HCT116 (cell line): ENCODE data around the gene ARMH4. TPM values are rescaled to one million over a fixed set of nuclear protein-coding genes. Genes with fewer than 3 reads are reported as not detected.

ENCODE experiments used
- ATAC-seq: fragments of 200-7000 bp; cut with Tn5 transposase; 2 replicates; pipeline ENCODE4 v1.9.1; 2020; ENCODE audit warnings: mild to moderate bottlenecking, moderate library complexity
- BruUV-seq: library from RNA; stranded (reverse); fragments of 400-500 nt; replicated peaks from 2 replicates; lab custom pipeline; 2021; lab: Mats Ljungman, UMichigan
- CTCF ChIA-PET: fragments of 300-600 bp; sonication (Branson Sonifier 250); formaldehyde crosslinking; loops from one replicate; lab custom pipeline; 2021; ENCODE audit warnings: antibody characterized with exemption; lab: Charles Lee
- POLR2A ChIA-PET: fragments of 300-600, 350-600 bp; sonication (Branson Sonifier 250); formaldehyde crosslinking; loops from one replicate; lab custom pipeline; 2021; ENCODE audit warnings: antibody characterized with exemption; lab: Charles Lee
- RAD21 ChIA-PET, 2 experiments: fragments of 300-600 bp; sonication (Branson Sonifier 250); formaldehyde crosslinking; loops; one replicate each; lab custom pipeline; 2023; ENCODE audit warnings: low total read pairs in 2 of 2; ENCODE audit not compliant: uncharacterized antibody in 2 of 2, unreplicated experiment in 2 of 2, low non-redundant PET in 1 of 2; lab: Charles Lee
- DNase-seq: peaks from one replicate; pipeline ENCODE4 v3.0.0-alpha.2; 2010; ENCODE audit warnings: low read depth, low spot score
- H2AFZ ChIP-seq: fragments of 200-600 bp; shearing (Covaris generic), sonication (generic); 2 replicates; pipeline ENCODE4 v1.6.1; 2017; ENCODE audit warnings: low read depth, mixed run types, mixed read lengths, antibody characterized with exemption, low read length; ENCODE audit not compliant: poor library complexity, severe bottlenecking
- H3K27ac ChIP-seq: 2 replicates; pipeline ENCODE4 v1.5.1; 2012; ENCODE audit warnings: low read depth, low read length
- H3K27me3 ChIP-seq: fragments of 200-600 bp; sonication (generic); 2 replicates; pipeline ENCODE4 v1.6.1; 2016; ENCODE audit warnings: mixed run types, low read length, mixed read lengths; ENCODE audit not compliant: insufficient read depth
- H3K36me3 ChIP-seq, 2 experiments: fragments of 200-500 bp in 1 of 2; fragments of 200-600 bp in 1 of 2; sonication (Bioruptor generic) in 1 of 2; sonication (generic) in 1 of 2; 2 replicates each; pipeline versions ENCODE4 v1.5.1 to v1.6.1; 2014 to 2016; ENCODE audit warnings: low read length in 2 of 2, inconsistent platforms in 1 of 2, mixed read lengths in 1 of 2, mixed run types in 1 of 2; ENCODE audit not compliant: insufficient read depth in 2 of 2, control insufficient read depth in 1 of 2
- H3K4me1 ChIP-seq, 2 experiments: fragments of 200-600 bp in 1 of 2; sonication (generic) in 1 of 2; 2 replicates each; pipeline versions ENCODE4 v1.5.1 to v1.6.1; 2012 to 2017; ENCODE audit warnings: low read length in 2 of 2, inconsistent platforms in 1 of 2, mild to moderate bottlenecking in 1 of 2, mixed read lengths in 1 of 2, mixed run types in 1 of 2, moderate library complexity in 1 of 2; ENCODE audit not compliant: insufficient read depth in 2 of 2, control insufficient read depth in 1 of 2
- H3K4me2 ChIP-seq: fragments of 200-600 bp; sonication (generic); 2 replicates; pipeline ENCODE4 v1.6.1; 2017; ENCODE audit warnings: mixed run types, low read length, mixed read lengths
- H3K4me3 ChIP-seq, 2 experiments: fragments of 200-600 bp in 1 of 2; sonication (generic) in 1 of 2; replicated peaks in 1 of 2; 2 replicates each; pipeline ENCODE4 v1.5.1; 2011 to 2016; ENCODE audit warnings: low read length in 2 of 2, control low read depth in 1 of 2, low read depth in 1 of 2, mild to moderate bottlenecking in 1 of 2, mixed read lengths in 1 of 2, mixed run types in 1 of 2
- H3K79me2 ChIP-seq: fragments of 200-600 bp; sonication (generic); 2 replicates; pipeline ENCODE4 v1.6.1; 2017; ENCODE audit warnings: mild to moderate bottlenecking, mixed run types, low read length, moderate library complexity, mixed read lengths; ENCODE audit not compliant: insufficient read depth
- H3K9ac ChIP-seq: fragments of 200-600 bp; sonication (generic); 2 replicates; pipeline ENCODE4 v1.6.1; 2016; ENCODE audit warnings: low read length, mixed read lengths
- H3K9me2 ChIP-seq: fragments of 200-600 bp; sonication (generic), shearing (Covaris generic); 2 replicates; pipeline ENCODE4 v1.6.1; 2017; ENCODE audit warnings: mixed run types, mild to moderate bottlenecking, moderate library complexity; ENCODE audit not compliant: insufficient read depth
- H3K9me3 ChIP-seq, 2 experiments: fragments of 200-500 bp in 1 of 2; fragments of 200-600 bp in 1 of 2; sonication (Bioruptor generic) in 1 of 2; sonication (generic) in 1 of 2; 2 replicates each; pipeline ENCODE4 v1.6.1; 2014 to 2017; ENCODE audit warnings: low read length in 2 of 2, mixed read lengths in 2 of 2, inconsistent platforms in 1 of 2, low read depth in 1 of 2, mild to moderate bottlenecking in 1 of 2, mixed run types in 1 of 2, moderate library complexity in 1 of 2; ENCODE audit not compliant: control insufficient read depth in 1 of 2, insufficient read depth in 1 of 2
- H4K20me1 ChIP-seq: fragments of 200-600 bp; sonication (generic), shearing (Covaris generic); 2 replicates; pipeline ENCODE4 v1.6.1; 2017; ENCODE audit warnings: mixed run types, mild to moderate bottlenecking, moderate library complexity; ENCODE audit not compliant: insufficient read depth
- CEBPB ChIP-seq: IDR thresholded peaks from 2 replicates; pipeline ENCODE4 v1.6.1; 2012; ENCODE audit warnings: low read depth
- CTCF ChIP-seq, 3 experiments: fragments of 200-600 bp in 1 of 3; sonication (generic) in 1 of 3; IDR thresholded peaks in 2 of 3; conservative IDR thresholded peaks in 1 of 3; 2 replicates each; pipeline ENCODE4 v1.5.1; 2012 to 2017; ENCODE audit warnings: low read depth in 2 of 3, low read length in 2 of 3, antibody characterized with exemption in 1 of 3, borderline replicate concordance in 1 of 3, control low read depth in 1 of 3, mild to moderate bottlenecking in 1 of 3, mixed read lengths in 1 of 3, mixed run types in 1 of 3, moderate library complexity in 1 of 3; ENCODE audit not compliant: insufficient read depth in 1 of 3
- EGR1 ChIP-seq: IDR thresholded peaks from 2 replicates; pipeline ENCODE4 v1.6.1; 2012; ENCODE audit warnings: low read depth
- ELF1 ChIP-seq: IDR thresholded peaks from 2 replicates; pipeline ENCODE4 v1.6.1; 2012; ENCODE audit warnings: low read depth, borderline replicate concordance
- FOSL1 ChIP-seq: IDR thresholded peaks from 2 replicates; pipeline ENCODE4 v1.6.1; 2012; ENCODE audit warnings: low read depth
- JUND ChIP-seq: IDR thresholded peaks from 2 replicates; pipeline ENCODE4 v1.6.1; 2012
- RAD21 ChIP-seq: IDR thresholded peaks from 2 replicates; pipeline ENCODE4 v1.6.1; 2012; ENCODE audit warnings: low read depth, mild to moderate bottlenecking
- SIN3A ChIP-seq: IDR thresholded peaks from 2 replicates; pipeline ENCODE4 v1.6.1; 2012; ENCODE audit warnings: low read depth
- ZBTB33 ChIP-seq: IDR thresholded peaks from 2 replicates; pipeline ENCODE4 v1.6.1; 2011; ENCODE audit warnings: mild to moderate bottlenecking, low read length, moderate library complexity; ENCODE audit not compliant: insufficient replicate concordance; ENCODE audit errors: extremely low read depth
- intact Hi-C: fragments of 100-400 bp; cut with micrococcal nuclease; formaldehyde crosslinking; loops from 2 replicates; pipeline ENCODE4 v1.10.0; 2022
- total RNA-seq: library from RNA; stranded (reverse); gene quantifications from one replicate; pipeline ENCODE4 v1.2.1, GENCODE V29; 2021; ENCODE audit not compliant: unreplicated experiment

Gene ARMH4
- total RNA-seq, 1 experiment from 2014 or later = 1.7 TPM

GRCh38 chr14:58091883-58092630 lies 60.0 kb downstream of the ARMH4 start:
- no peak overlapping the region for H3K27ac ChIP-seq
- ChIA-PET RAD21 (no interaction called here), POLR2A (no interaction called here), CTCF (no interaction called here)
- DNase-seq (no peak), ATAC-seq (no peak)
- TF ChIP-seq JUND = no peak
- TF ChIP-seq CTCF (IDR thresholded peaks at IDR 0.05 in 2 of 3, conservative IDR thresholded peaks at IDR 0.05 in 1 of 3; ENCODE audit: borderline replicate concordance in 1 of 3, insufficient read depth in 1 of 3, low read depth in 2 of 3, low read length in 2 of 3) = no peak
- no peak for TF ChIP-seq EGR1
- TF ChIP-seq ZBTB33 = no peak
- no peak for TF ChIP-seq FOSL1
- TF ChIP-seq CEBPB = no peak
- TF ChIP-seq RAD21 = no peak
- TF ChIP-seq ELF1 = no peak
- no peak for TF ChIP-seq SIN3A
- no peaks in the 10 kb centered on the region for H3K36me3 ChIP-seq
- no peaks in the 10 kb centered on the region for H3K27me3 ChIP-seq
- no peaks in the 10 kb centered on the region for H3K9me3 ChIP-seq
- H3K4me1 ChIP-seq = no peaks in the 10 kb centered on the region
- BruUV-seq = no TSS peak
- no peaks in the 10 kb centered on the region for H4K20me1 ChIP-seq
- H3K4me3 ChIP-seq = no peak overlapping the region
- H3K9ac ChIP-seq = no peak overlapping the region
- H3K4me2 ChIP-seq = no peak overlapping the region
- H3K9me2 ChIP-seq = no peaks in the 10 kb centered on the region
- H2AFZ ChIP-seq = no peak overlapping the region
- H3K79me2 ChIP-seq = no peaks in the 10 kb centered on the region
- intact Hi-C loops = no loop called here
